Midbrain (tissue), 1 donor: ENCODE data around the gene GJB3.
"Not testable (repeated sequence)": the region's sequence is repeated elsewhere in the genome, so short reads cannot be mapped to it uniquely, and the experiment has no call there.

Experiments
- DNase-seq: peaks from one replicate; lab custom pipeline; 2025; lab: John Stamatoyannopoulos, UW

The GJB3 gene

GRCh38 chr1:34761176-34761761 lies 19.7 kb upstream of the GJB3 start:
- DNase-seq = no peak

GRCh38 chr1:34761776-34762307 lies 19.2 kb upstream of the GJB3 start:
- no peak for DNase-seq

GRCh38 chr1:34762474-34763141 lies 18.4 kb upstream of the GJB3 start:
- no peak for DNase-seq

DNA sequence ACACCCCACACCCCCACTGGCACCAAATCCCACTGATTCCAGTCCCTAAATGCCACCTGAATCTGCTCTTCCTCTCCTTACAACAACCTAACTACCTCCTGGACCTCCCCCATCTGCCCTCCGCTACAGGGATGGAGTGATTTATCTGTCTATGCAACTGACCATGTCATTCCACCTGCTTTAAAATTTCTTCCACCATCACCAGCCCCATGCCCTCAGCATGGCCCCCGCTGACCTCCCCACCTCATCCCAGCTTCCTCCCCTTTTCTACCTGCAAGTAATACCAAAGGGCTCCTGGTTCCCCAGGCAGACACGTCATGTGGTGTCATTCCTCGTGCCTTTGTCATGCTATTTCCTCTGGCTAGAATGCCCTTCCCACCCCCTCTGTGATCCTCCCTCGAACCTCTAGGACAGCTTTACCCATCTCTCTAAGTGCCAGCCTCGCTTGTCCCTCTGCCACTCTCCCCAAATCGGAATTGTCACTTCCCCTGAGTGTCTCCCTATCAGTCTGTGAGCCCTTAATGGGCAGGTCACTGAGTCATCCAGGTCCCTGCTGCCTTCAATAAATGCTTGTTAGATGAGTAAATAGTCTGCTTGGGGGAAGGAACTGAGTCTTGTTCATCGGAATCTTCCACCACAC lies 17.8 kb upstream of the GJB3 start:
- DNase-seq = no peak

GRCh38 chr1:34768856-34769255 lies 12.2 kb upstream of the GJB3 start:
- no peak for DNase-seq

DNA sequence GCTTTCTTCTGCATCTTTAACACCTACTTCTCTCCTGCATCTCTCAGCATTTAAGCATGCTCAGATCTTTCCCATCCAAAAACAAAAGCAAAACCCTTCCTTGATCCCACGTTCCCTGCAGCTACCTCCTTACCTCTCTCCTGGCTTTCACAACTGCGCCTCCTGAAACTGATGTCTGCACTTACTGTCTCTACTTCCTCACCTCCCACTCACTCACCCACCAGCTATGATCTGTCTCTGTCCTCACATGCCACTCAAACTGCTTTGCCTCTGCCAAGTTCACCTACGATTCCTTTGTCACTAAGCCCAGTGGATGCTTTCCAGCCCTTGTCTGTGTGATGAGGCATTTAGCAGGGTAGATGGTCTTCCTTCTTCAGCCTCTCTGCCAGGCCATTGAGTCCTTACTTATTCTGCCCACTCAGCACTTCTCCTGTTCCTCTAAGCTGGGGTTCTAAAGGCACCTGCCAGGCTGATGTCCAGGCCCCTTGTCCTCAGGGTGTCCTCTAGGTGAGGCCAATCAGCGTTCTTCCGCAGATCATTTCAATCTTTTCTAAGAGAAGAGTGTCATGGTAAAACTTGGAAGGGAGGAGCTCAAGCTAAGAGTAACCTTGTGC lies 10.0 kb upstream of the GJB3 start:
- DNase-seq = no peak

- DNase-seq = no peak
Measured at GRCh38 chr1:34771573-34772371, 9.2 kb upstream of the GJB3 start.

GRCh38 chr1:34773114-34773513 lies 7.9 kb upstream of the GJB3 start:
- DNase-seq = not testable (repeated sequence)

- no peak for DNase-seq
Measured at GRCh38 chr1:34774957-34775356, 6.1 kb upstream of the GJB3 start.

DNA sequence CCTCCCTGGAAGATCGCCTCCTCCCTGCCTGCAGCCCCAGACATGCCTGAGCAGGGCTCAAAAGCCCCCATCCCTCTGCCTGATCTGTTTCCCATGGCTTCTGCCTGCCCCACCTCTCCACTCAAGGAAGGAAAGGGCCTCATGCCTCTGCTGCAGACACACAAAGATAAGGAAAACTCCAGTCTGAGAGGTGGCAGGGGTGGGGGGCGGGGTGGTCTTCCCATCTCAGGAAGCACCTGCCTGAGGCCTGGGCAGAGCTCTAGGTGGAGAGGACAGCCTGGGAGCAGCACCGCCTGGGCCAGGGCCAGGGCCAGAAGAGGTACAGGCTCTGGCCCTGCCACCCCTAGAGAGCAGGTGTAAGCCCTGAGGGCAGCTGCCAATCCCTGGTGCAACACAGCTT lies 4.1 kb upstream of the GJB3 start:
- no peak for DNase-seq

DNA sequence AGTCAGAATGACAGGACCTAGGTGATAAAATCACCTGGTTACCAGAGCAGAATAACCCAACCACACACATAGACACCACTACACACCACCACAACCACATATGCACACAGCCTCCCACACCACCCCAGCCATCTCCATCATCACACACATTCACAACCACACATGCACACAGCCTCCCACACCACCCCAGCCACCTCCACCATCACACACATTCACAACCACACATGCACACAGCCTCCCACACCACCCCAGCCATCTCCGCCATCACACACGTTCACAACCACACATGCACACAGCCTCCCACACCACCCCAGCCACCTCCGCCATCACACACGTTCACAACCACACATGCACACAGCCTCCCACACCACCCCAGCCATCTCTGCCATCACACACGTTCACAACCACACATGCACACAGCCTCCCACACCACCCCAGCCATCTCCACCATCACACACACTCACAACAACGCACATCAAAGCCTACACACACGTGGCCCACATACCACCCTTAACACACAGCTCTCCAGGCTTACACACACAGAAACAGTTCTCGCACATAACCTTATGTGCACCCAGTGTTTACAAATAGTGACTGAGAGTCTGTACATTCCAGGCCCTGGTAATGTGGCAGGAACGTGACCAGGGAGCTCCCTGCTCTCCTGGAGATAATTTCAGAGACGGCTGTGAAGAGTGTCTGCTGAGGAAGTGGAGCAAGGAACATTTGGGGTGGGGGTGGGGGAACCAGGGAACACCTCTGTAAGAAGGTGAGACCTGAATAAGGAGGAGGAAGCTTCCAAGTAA lies 3.3 kb upstream of the GJB3 start:
- no peak for DNase-seq

DNA sequence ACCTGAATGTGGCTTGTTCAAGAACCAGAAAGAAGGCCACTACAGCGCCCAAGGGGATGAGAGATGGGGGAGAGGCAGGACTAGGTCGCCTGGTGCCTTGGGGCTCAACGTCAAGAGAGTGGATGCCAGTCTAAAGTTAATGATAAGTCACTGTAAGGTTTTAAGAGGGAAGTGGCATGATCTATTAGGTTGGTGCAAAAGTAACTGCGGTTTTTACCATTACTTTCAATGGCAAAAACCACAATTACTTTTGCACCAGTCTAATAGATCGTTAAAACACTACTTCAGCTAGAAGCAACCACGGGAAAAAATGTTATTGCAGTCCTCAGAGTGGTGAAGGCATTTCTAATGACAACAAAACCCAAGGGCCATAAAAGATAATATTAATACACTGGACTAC lies 2.6 kb upstream of the GJB3 start:
- no peak for DNase-seq

DNA sequence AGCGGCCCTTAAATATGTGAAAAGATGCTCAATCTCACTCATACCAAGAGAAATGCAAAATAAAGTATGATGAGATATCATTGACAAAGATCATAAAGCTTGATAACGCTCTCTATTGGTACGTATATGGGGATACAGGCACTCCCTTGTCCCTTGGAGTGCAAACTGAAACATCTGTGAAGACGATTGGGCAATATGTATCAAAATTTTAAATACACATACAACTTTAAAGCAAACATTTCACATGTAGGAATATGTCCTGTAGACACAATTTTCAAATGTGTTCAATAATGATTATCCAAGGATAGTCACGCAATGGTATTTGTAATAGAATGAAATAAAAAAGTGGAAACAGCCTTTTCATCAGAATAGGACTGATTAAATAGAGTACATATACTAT lies 2.0 kb upstream of the GJB3 start:
- DNase-seq = no peak

DNA sequence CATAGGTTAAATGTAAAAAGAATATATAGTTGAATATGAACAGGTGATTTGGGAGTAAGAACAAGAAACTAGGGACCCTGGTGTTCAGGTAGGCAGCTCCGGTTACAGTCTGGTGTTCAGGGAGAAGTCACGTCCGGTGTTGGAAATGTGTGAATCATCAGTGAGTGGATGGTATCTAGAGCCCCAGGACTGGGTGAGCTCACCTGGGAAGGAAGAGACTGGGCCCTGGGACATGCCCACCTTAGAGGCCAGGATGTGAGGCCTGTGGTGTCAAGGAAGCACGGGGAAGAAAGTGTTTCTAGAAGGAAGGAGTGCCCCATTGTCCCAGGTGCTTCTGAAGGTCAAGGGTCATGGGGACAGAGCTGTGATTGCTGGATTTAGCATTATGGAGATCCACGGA lies 1.5 kb upstream of the GJB3 start:
- no peak for DNase-seq

GRCh38 chr1:34779962-34780361 lies 1.1 kb upstream of the GJB3 start:
- DNase-seq = no peak

DNA sequence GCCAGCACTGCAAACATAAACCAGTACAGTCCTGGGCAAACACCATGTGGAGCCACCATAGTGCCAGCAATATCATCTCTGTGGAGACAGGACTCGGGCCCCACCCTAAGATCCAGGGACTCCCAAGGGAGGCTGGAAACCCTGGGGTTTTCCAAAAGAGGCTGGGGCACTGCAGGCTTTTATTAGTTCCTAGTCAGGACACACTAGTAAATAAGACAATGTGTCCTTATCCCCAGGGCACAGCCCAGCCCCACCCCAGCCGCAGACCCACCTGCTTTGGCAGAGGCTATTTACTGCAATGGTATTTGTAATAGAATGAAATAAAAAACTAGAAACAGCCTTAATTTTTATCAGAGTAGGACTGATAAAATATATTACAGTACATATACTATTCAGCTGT lies 486 bp upstream of the GJB3 start:
- DNase-seq = no peak

- DNase-seq = no peak
Measured at GRCh38 chr1:34781844-34782391, 904 bp downstream of the GJB3 start.

GRCh38 chr1:34784751-34785221 lies 3.8 kb downstream of the GJB3 start:
- no peak for DNase-seq

GRCh38 chr1:34785231-34785874 lies 4.3 kb downstream of the GJB3 start:
- no peak for DNase-seq

DNA sequence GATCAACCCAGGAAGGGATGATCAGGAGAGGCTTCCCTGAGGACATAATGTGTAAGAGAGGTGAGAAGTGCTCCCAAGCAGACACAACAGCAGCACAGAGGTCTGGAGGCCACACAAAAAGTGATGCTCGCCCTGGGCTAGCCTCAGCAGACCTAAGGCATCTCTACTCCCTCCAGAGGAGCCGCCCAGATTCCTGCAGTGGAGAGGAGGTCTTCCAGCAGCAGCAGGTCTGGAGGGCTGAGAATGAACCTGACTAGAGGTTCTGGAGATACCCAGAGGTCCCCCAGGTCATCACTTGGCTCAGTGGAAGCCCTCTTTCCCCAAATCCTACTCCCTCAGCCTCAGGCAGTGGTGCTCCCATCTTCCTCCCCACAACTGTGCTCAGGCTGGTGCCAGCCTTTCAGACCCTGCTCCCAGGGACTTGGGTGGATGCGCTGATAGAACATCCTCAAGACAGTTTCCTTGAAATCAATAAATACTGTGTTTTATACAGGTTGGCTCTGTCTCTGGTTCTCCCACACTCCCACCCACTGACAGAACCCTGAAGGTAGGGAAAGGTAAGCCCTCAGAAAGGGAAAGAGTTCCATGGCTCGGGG lies 5.0 kb downstream of the GJB3 start:
- no peak for DNase-seq
